Urinary bladder (tissue), 4 donors: ENCODE measurements around the gene TXK. TPM values are rescaled to one million over a fixed set of nuclear protein-coding genes. Genes with fewer than 3 reads are reported as not detected.

ENCODE experiments used
- DNase-seq: peaks from one replicate; pipeline ENCODE4 v3.0.0-alpha.2; 2015; ENCODE audit errors: extremely low spot score
- H3K27ac ChIP-seq: one replicate; pipeline ENCODE4 v1.5.1; 2013; ENCODE audit warnings: low read depth, mild to moderate bottlenecking, moderate library complexity
- H3K36me3 ChIP-seq: one replicate; pipeline ENCODE4 v1.6.1; 2013; ENCODE audit warnings: mild to moderate bottlenecking, moderate library complexity; ENCODE audit not compliant: insufficient read depth
- H3K4me1 ChIP-seq: one replicate; pipeline ENCODE4 v1.6.1; 2013; ENCODE audit warnings: mild to moderate bottlenecking, moderate library complexity; ENCODE audit not compliant: insufficient read depth
- H3K4me3 ChIP-seq: one replicate; pipeline ENCODE4 v1.5.1; 2013; ENCODE audit warnings: low read depth, low read length
- WGBS: extraction: QIAGEN DNeasy Blood & Tissue Kit; methylation state at CpG from one replicate; pipeline ENCODE4 v1.1.7; 2013; 5-methylcytosine and 5-hydroxymethylcytosine counted together
- polyA plus RNA-seq: library from polyadenylated mRNA; stranded (reverse); fragments of 200-250 nt; gene quantifications from one replicate; pipeline ENCODE4 v1.2.3, GENCODE V29; 2013
- total RNA-seq: library from RNA; depleted of rRNA; stranded (reverse); fragments of >200 nt; gene quantifications from one replicate; pipeline ENCODE4 v1.2.3, GENCODE V29; 2014
- donor health status: healthy with polysubstance abuse.
- donor health status: healthy.

Gene TXK
- total and polyA plus RNA-seq, 2 donors = 0.89 to 7.3 TPM

- Histone ChIP-seq H3K4me1 (no peaks in the 10 kb centered on the region), H3K4me3 (no peak overlapping the region), H3K36me3 (no peaks in the 10 kb centered on the region), H3K27ac (no peak overlapping the region)
- DNase-seq = no peak
- 95% methylated on average over 2 of the region's 2 CpGs for WGBS
These were observed 55.6 kb downstream of the TXK start for GRCh38 chr4:48078425-48078824.

DNA sequence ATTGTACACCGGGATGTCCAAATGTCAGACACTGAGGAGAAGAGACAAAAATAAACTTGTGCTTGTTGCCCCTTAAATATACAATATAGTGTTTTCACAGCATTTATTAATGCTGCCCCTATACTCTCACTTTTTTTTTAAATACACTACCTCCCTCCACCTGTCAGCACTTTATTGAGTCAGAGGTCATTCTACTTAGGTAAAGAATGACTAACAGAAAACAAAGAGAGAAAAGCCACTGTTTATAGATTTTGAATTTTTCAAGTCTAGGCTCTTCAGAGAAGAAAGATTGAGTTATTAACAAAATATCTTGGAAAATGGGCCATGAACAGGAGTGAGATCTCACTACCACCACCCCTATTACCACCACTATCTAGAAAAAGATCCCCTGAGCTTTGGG lies 59.4 kb downstream of the TXK start:
- H3K4me3 ChIP-seq = no peak overlapping the region
- no peak for DNase-seq
- no peak overlapping the region for H3K27ac ChIP-seq
- H3K4me1 ChIP-seq = no peaks in the 10 kb centered on the region
- 82% methylated on average over 1 of the region's 1 CpG for WGBS
- no peaks in the 10 kb centered on the region for H3K36me3 ChIP-seq

DNA sequence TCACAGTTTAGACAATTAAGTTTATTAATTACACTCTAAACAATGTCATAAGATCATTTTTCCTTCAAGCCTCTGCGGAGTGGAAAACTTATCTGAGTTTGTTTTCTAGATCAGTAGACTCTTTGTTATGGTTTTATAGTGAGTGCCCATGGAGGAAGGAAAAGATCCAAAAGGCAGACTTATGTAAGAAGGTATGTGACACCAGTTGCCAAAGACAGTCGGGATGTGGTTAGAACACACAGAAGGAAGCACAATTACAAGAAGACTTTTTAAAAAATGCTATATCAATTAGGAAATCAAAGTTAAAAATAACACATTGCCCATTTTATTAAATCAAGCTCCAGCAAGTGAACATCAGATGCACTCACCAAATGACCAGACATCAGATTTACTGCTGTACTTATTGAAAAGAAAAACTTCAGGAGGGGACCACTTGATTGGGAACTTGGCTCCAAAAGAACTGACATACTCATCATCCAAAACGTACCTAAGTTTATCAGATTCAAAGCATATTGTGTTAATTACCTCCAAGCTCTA lies 60.4 kb downstream of the TXK start:
- Histone ChIP-seq H3K27ac (no peak overlapping the region), H3K4me3 (no peak overlapping the region), H3K36me3 (no peaks in the 10 kb centered on the region), H3K4me1 (no peaks in the 10 kb centered on the region)
- no peak for DNase-seq
- WGBS = 48% methylated on average over 3 of the region's 3 CpGs

- DNase-seq = no peak
- 62% methylated on average over 3 of the region's 3 CpGs for WGBS
- Histone ChIP-seq H3K27ac (no peak overlapping the region), H3K4me1 (no peaks in the 10 kb centered on the region), H3K4me3 (no peak overlapping the region), H3K36me3 (no peaks in the 10 kb centered on the region)
These were observed 62.9 kb downstream of the TXK start for GRCh38 chr4:48071191-48071590.

DNA sequence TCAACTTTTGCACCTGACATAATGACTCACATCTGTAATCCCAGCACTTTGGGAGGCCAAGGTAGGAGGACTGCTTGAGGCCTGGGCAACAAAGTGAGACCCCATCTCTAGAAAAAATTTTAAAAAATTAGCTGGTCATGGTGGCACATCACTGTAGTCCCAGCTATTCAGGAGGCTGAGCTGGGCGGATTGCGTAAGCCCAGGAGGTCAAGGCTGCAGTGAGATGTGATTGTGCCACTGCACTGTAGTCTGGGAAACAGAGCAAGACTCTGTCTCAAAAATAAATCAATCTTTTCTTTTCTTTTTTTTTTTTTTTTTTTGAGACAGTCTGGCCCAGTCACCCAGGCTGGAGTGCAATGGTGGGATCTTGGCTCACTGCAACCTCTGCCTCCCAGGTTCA lies 65.0 kb downstream of the TXK start:
- DNase-seq = no peak
- no peak overlapping the region for H3K4me3 ChIP-seq
- H3K4me1 ChIP-seq = no peaks in the 10 kb centered on the region
- H3K27ac ChIP-seq = no peak overlapping the region
- WGBS = 75% methylated on average over 2 of the region's 2 CpGs
- no peaks in the 10 kb centered on the region for H3K36me3 ChIP-seq

- H3K4me1 ChIP-seq = no peaks in the 10 kb centered on the region
- DNase-seq = no peak
- no peak overlapping the region for H3K4me3 ChIP-seq
- H3K27ac ChIP-seq = no peak overlapping the region
- 77% methylated on average over 2 of the region's 2 CpGs for WGBS
- H3K36me3 ChIP-seq = no peaks in the 10 kb centered on the region
These were observed 65.9 kb downstream of the TXK start for GRCh38 chr4:48068182-48068581.

DNA sequence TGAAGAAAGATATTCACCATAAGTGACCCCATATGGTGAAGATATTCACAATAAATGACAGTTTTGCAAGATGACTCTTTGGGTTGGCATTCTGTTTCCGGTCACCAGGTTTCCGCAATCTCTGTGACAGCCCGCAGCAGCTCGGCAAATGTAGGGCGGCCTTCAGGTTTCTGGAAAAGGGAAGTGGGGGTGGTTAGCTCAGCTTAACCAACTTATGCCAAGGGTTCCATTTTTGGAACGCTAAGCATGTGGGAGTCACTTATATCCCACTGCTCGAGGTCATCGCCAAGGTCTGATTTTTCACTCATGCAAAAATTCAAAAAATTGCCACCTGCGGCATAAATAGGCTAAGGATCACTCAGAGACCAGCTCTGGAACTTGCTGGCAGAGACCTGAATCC lies 66.5 kb downstream of the TXK start:
- 94% methylated on average over 9 of the region's 9 CpGs for WGBS
- Histone ChIP-seq H3K36me3 (no peaks in the 10 kb centered on the region), H3K4me3 (no peak overlapping the region), H3K4me1 (no peaks in the 10 kb centered on the region), H3K27ac (no peak overlapping the region)
- no peak for DNase-seq

DNA sequence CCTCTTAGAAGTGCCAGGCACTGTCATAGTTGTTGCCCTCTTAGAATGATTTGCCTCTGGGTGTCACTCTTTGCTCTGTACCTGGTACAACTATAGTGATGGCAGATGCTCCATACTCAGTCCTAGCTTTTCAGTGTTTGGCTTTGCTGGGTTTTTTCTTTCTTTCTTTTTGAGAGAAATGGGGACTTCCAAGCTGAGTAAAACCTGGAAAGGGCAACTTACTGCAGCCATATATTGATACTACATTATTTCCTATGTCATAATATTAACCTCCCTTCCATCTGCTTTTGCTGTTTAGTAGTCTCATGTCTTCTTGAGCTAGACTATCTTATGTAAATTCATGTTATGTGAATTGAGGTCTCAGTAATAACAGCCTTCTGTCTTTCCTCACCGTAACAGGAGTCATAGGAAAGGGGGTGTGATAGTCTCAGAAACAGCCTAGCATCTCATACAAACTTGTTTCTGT lies 68.4 kb downstream of the TXK start:
- no peak for DNase-seq
- 90% methylated on average over 1 of the region's 1 CpG for WGBS
- H3K4me3 ChIP-seq = no peak overlapping the region
- H3K27ac ChIP-seq = no peak overlapping the region
- H3K4me1 ChIP-seq = no peaks in the 10 kb centered on the region
- H3K36me3 ChIP-seq = no peaks in the 10 kb centered on the region

DNA sequence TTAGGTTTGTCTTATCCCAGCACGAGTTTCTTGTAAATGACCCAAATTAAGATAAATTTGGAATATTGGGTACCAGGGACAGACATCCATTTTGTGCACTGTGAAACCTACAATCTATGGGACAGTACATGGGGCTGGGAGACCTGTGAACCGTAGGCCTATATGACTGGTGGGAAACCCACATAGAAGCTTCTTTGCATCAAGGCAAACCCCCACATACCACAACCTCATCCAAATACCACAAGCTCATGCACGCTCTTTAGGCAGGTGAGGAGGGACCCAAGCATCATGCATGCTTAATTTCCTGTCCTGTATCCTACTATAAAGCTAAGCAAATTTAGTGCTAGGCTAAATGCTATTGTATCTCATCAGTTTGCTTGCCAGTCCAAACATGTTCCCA lies 69.7 kb downstream of the TXK start:
- Histone ChIP-seq H3K4me3 (no peak overlapping the region), H3K4me1 (no peaks in the 10 kb centered on the region), H3K27ac (no peak overlapping the region), H3K36me3 (no peaks in the 10 kb centered on the region)
- 81% methylated on average over 3 of the region's 3 CpGs for WGBS
- DNase-seq = no peak

GRCh38 chr4:48058617-48059530 lies 75.2 kb downstream of the TXK start:
- DNase-seq = no peak
- no peaks in the 10 kb centered on the region for H3K4me1 ChIP-seq
- no peak overlapping the region for H3K4me3 ChIP-seq
- H3K27ac ChIP-seq = no peak overlapping the region
- H3K36me3 ChIP-seq = no peaks in the 10 kb centered on the region
- 58% methylated on average over 5 of the region's 5 CpGs for WGBS

DNA sequence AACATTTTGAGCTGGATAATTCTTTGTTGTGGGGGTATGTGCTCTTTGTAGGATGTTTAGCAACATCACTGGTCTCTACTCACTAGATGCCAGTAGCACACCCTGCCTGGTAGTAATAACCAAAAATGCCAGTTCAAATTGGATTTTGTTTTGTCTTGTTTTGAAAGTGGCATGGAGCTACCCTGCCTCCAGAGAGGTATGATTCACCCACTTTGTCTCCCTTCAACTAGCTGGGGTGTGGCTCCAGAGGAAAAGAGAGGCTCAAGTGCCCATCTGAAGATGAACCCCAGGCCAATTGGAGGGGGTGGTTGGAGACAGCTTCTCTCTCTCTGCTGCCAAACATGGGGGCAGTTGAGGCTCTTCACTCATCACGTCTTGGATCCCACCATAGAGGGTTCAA lies 83.0 kb downstream of the TXK start:
- no peak overlapping the region for H3K4me3 ChIP-seq
- no peak overlapping the region for H3K27ac ChIP-seq
- DNase-seq = no peak
- WGBS = 89% methylated on average over 1 of the region's 1 CpG
- no peaks in the 10 kb centered on the region for H3K36me3 ChIP-seq
- H3K4me1 ChIP-seq = no peaks in the 10 kb centered on the region

DNA sequence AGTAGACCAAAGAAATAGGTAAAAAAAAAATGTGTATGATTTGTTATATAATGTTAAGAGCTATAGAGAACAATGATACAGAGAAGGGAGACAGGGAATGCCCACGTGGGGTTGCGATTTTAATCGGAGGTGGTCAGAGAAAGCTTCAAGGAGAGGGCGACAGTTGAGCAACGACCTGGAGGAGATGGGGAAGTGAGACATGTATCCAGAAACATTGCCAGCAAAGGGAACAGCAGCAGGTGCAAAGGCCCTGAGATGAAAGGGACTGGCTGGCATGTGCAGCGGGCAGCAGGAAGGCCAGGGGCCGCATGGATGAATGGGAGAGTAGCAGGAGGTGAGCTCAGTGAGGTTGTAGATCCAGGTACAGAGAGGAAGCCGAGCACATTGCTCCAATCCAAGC lies 84.6 kb downstream of the TXK start:
- 90% methylated on average over 8 of the region's 8 CpGs for WGBS
- H3K4me1 ChIP-seq = no peaks in the 10 kb centered on the region
- no peak for DNase-seq
- H3K4me3 ChIP-seq = no peak overlapping the region
- H3K36me3 ChIP-seq = no peaks in the 10 kb centered on the region
- H3K27ac ChIP-seq = no peak overlapping the region

GRCh38 chr4:48047896-48048295 lies 86.2 kb downstream of the TXK start:
- Histone ChIP-seq H3K4me1 (no peaks in the 10 kb centered on the region), H3K27ac (no peak overlapping the region), H3K36me3 (no peaks in the 10 kb centered on the region), H3K4me3 (no peak overlapping the region)
- DNase-seq = no peak
- 81% methylated on average over 1 of the region's 1 CpG for WGBS

GRCh38 chr4:48047421-48047844 lies 86.6 kb downstream of the TXK start:
- Histone ChIP-seq H3K27ac (no peak overlapping the region), H3K4me3 (no peak overlapping the region), H3K4me1 (no peaks in the 10 kb centered on the region), H3K36me3 (no peaks in the 10 kb centered on the region)
- DNase-seq = no peak
- 48% methylated on average over 3 of the region's 3 CpGs for WGBS
